Caco-2 (cell line): ENCODE results near the gene EVI2A. TPM values are rescaled to one million over a fixed set of nuclear protein-coding genes. Genes with fewer than 3 reads are reported as not detected.

Experiments used
- BruUV-seq: library from RNA; stranded (reverse); fragments of 400-500 nt; replicated peaks from 2 replicates; lab custom pipeline; 2021; lab: Mats Ljungman, UMichigan
- CTCF ChIA-PET: fragments of 300-600 bp; sonication (Branson Sonifier 250); formaldehyde crosslinking; loops from one replicate; lab custom pipeline; 2022; ENCODE audit warnings: antibody characterized with exemption; lab: Charles Lee
- POLR2A ChIA-PET: fragments of 300-600 bp; sonication (Branson Sonifier 250); formaldehyde crosslinking; loops from one replicate; lab custom pipeline; 2022; ENCODE audit warnings: antibody characterized with exemption; lab: Charles Lee
- DNase-seq, 2 experiments: peaks; one replicate each; pipeline versions ENCODE4 v3.0.0 to v3.0.0-alpha.2; 2020 to 2022
- H3K27me3 ChIP-seq: replicated peaks from 2 replicates; pipeline ENCODE4 v1.6.0; 2011; ENCODE audit warnings: low read length; ENCODE audit not compliant: control insufficient read depth, insufficient read depth
- H3K36me3 ChIP-seq: 2 replicates; pipeline ENCODE4 v1.5.1; 2011; ENCODE audit warnings: low read length; ENCODE audit not compliant: control insufficient read depth, insufficient read depth
- H3K4me1 ChIP-seq: fragments of 250-450 bp; sonication (Bioruptor Pico); 2 replicates; pipeline ENCODE4 v1.5.1; 2020; ENCODE audit warnings: mild to moderate bottlenecking
- H3K4me3 ChIP-seq: 2 replicates; pipeline ENCODE4 v1.5.1; 2011; ENCODE audit warnings: low read depth, mild to moderate bottlenecking, control low read depth, low read length
- H3K9me3 ChIP-seq: fragments of 250-450 bp; sonication (Bioruptor Pico); 2 replicates; pipeline ENCODE4 v1.5.1; 2020; ENCODE audit warnings: mild to moderate bottlenecking, moderate library complexity
- H3K27ac Mint-ChIP-seq: one replicate; pipeline ENCODE4 v1.8.0; 2022; ENCODE audit warnings: mixed read lengths; ENCODE audit not compliant: unreplicated experiment
- H3K27me3 Mint-ChIP-seq: one replicate; pipeline ENCODE4 v1.8.0; 2022; ENCODE audit warnings: mixed read lengths; ENCODE audit not compliant: insufficient read depth, unreplicated experiment
- H3K36me3 Mint-ChIP-seq: one replicate; pipeline ENCODE4 v1.8.0; 2022; ENCODE audit warnings: mild to moderate bottlenecking, mixed read lengths; ENCODE audit not compliant: insufficient read depth, unreplicated experiment
- H3K4me1 Mint-ChIP-seq: one replicate; pipeline ENCODE4 v1.8.0; 2022; ENCODE audit warnings: low read depth, mixed read lengths; ENCODE audit not compliant: unreplicated experiment
- H3K4me3 Mint-ChIP-seq: one replicate; pipeline ENCODE4 v1.8.0; 2022; ENCODE audit warnings: mild to moderate bottlenecking, moderate library complexity, mixed read lengths; ENCODE audit not compliant: unreplicated experiment
- H3K9me3 Mint-ChIP-seq: one replicate; pipeline ENCODE4 v1.8.0; 2022; ENCODE audit warnings: mixed read lengths; ENCODE audit not compliant: unreplicated experiment
- CTCF ChIP-seq, 2 experiments: fragments of 200-600 bp in 1 of 2; IDR thresholded peaks; 1 replicate in 1 of 2; 2 replicates in 1 of 2; pipeline versions ENCODE4 v1.5.1 to v1.8.0; 2011 to 2022; ENCODE audit warnings: antibody characterized with exemption in 1 of 2, control low read depth in 1 of 2, inconsistent platforms in 1 of 2, low read depth in 1 of 2, low read length in 1 of 2, mild to moderate bottlenecking in 1 of 2, moderate library complexity in 1 of 2; ENCODE audit not compliant: insufficient read depth in 1 of 2, severe bottlenecking in 1 of 2, unreplicated experiment in 1 of 2
- intact Hi-C: fragments of 100-400 bp; cut with micrococcal nuclease; formaldehyde crosslinking; loops from one replicate; pipeline ENCODE4 v1.10.0; 2022; ENCODE audit not compliant: unreplicated experiment
- total RNA-seq: library from RNA; stranded (reverse); gene quantifications from 2 replicates; pipeline ENCODE4 v1.2.3, GENCODE V29; 2022

EVI2A gene
- total RNA-seq, 1 experiment from 2014 or later = not detected

- no peaks in the 10 kb centered on the region for H3K27me3 ChIP-seq
- intact Hi-C loops = no loop called here
- TF ChIP-seq CTCF (IDR thresholded peaks at IDR 0.05; ENCODE audit: insufficient read depth in 1 of 2, low read depth in 1 of 2, low read length in 1 of 2, severe bottlenecking in 1 of 2, unreplicated experiment in 1 of 2) = no peak
- no peaks in the 10 kb centered on the region for H3K4me1 ChIP-seq
- CTCF ChIA-PET = no interaction called here
- H3K27ac Mint-ChIP-seq = peak overlapping the region; percentile 21
- H3K4me3 ChIP-seq = no peak overlapping the region
- POLR2A ChIA-PET = no interaction called here
- peaks cover 20% of the 10 kb centered on the region for H3K36me3 Mint-ChIP-seq
- no peak overlapping the region for H3K4me3 Mint-ChIP-seq
- H3K9me3 Mint-ChIP-seq = no peaks in the 10 kb centered on the region
- no peaks in the 10 kb centered on the region for H3K36me3 ChIP-seq
- no peak for DNase-seq
- H3K9me3 ChIP-seq = no peaks in the 10 kb centered on the region
- no TSS peak for BruUV-seq
- H3K27me3 Mint-ChIP-seq = no peaks in the 10 kb centered on the region
- no peaks in the 10 kb centered on the region for H3K4me1 Mint-ChIP-seq
Observed at GRCh38 chr17:31309556-31309955, 11.9 kb downstream of the EVI2A start.

GRCh38 chr17:31308372-31309334 is 12.8 kb downstream of the EVI2A start:
- intact Hi-C loops = no loop called here
- H3K27ac Mint-ChIP-seq = no peak overlapping the region
- Histone ChIP-seq H3K9me3 (no peaks in the 10 kb centered on the region), H3K36me3 (no peaks in the 10 kb centered on the region), H3K4me3 (no peak overlapping the region), H3K27me3 (no peaks in the 10 kb centered on the region), H3K4me1 (no peaks in the 10 kb centered on the region)
- no peak for DNase-seq
- H3K4me3 Mint-ChIP-seq = no peak overlapping the region
- H3K9me3 Mint-ChIP-seq = no peaks in the 10 kb centered on the region
- H3K36me3 Mint-ChIP-seq = peaks cover 20% of the 10 kb centered on the region
- ChIA-PET CTCF (no interaction called here), POLR2A (no interaction called here)
- BruUV-seq = no TSS peak
- TF ChIP-seq CTCF (IDR thresholded peaks at IDR 0.05; ENCODE audit: insufficient read depth in 1 of 2, low read depth in 1 of 2, low read length in 1 of 2, severe bottlenecking in 1 of 2, unreplicated experiment in 1 of 2) = no peak
- H3K4me1 Mint-ChIP-seq = no peaks in the 10 kb centered on the region
- H3K27me3 Mint-ChIP-seq = no peaks in the 10 kb centered on the region

- DNase-seq = no peak
- intact Hi-C loops = no loop called here
- no peaks in the 10 kb centered on the region for H3K9me3 ChIP-seq
- H3K36me3 Mint-ChIP-seq = peaks cover 20% of the 10 kb centered on the region
- no peak overlapping the region for H3K4me3 Mint-ChIP-seq
- H3K27ac Mint-ChIP-seq = no peak overlapping the region
- no peak for TF ChIP-seq CTCF (IDR thresholded peaks at IDR 0.05; ENCODE audit: insufficient read depth in 1 of 2, low read depth in 1 of 2, low read length in 1 of 2, severe bottlenecking in 1 of 2, unreplicated experiment in 1 of 2)
- H3K36me3 ChIP-seq = no peaks in the 10 kb centered on the region
- H3K4me1 Mint-ChIP-seq = no peaks in the 10 kb centered on the region
- ChIA-PET POLR2A (no interaction called here), CTCF (no interaction called here)
- BruUV-seq = no TSS peak
- no peaks in the 10 kb centered on the region for H3K4me1 ChIP-seq
- no peaks in the 10 kb centered on the region for H3K27me3 ChIP-seq
- H3K4me3 ChIP-seq = no peak overlapping the region
- H3K9me3 Mint-ChIP-seq = no peaks in the 10 kb centered on the region
- no peaks in the 10 kb centered on the region for H3K27me3 Mint-ChIP-seq
Observed at GRCh38 chr17:31307640-31308039, 13.8 kb downstream of the EVI2A start.
